ENCODE measurements around the gene RNF34. TPM values are rescaled to one million over a fixed set of nuclear protein-coding genes. Genes with fewer than 3 reads are reported as not detected.

The RNF34 gene
- total and polyA plus RNA-seq, 2 experiments from 2014 or later, result 41.2 to 48.4 TPM

GRCh38 chr12:121452985-121453360 is 53.1 kb downstream of the RNF34 start:
- H3K27ac ChIP-seq, result no peak overlapping the region
- H3K36me3 ChIP-seq, result no peaks in the 10 kb centered on the region
- DNase-seq (ENCODE audit: low read depth in 1 of 2, low spot score in 1 of 2), result no peak
- no peak for TF ChIP-seq CTCF (IDR thresholded peaks at IDR 0.05; ENCODE audit: low read depth, low read length)
- H3K9me3 ChIP-seq (ENCODE audit: low read depth), result no peaks in the 10 kb centered on the region
- peaks cover 11% of the 10 kb centered on the region for H3K4me1 ChIP-seq (ENCODE audit: low read depth)
- no peaks in the 10 kb centered on the region for H3K27me3 ChIP-seq
- no peak overlapping the region for H3K4me3 ChIP-seq

GRCh38 chr12:121453629-121454028 is 53.7 kb downstream of the RNF34 start:
- Histone ChIP-seq H3K27me3 (no peaks in the 10 kb centered on the region), H3K9me3 (ENCODE audit: low read depth) (no peaks in the 10 kb centered on the region), H3K36me3 (no peaks in the 10 kb centered on the region), H3K27ac (no peak overlapping the region), H3K4me3 (no peak overlapping the region), H3K4me1 (ENCODE audit: low read depth) (peaks cover 11% of the 10 kb centered on the region)
- no peak for DNase-seq (ENCODE audit: low read depth in 1 of 2, low spot score in 1 of 2)
- no peak for TF ChIP-seq CTCF (IDR thresholded peaks at IDR 0.05; ENCODE audit: low read depth, low read length)

- DNase-seq (ENCODE audit: low read depth in 1 of 2, low spot score in 1 of 2), result no peak
- no peaks in the 10 kb centered on the region for H3K36me3 ChIP-seq
- H3K4me1 ChIP-seq (ENCODE audit: low read depth), result peaks cover 11% of the 10 kb centered on the region
- H3K9me3 ChIP-seq (ENCODE audit: low read depth), result no peaks in the 10 kb centered on the region
- TF ChIP-seq CTCF (IDR thresholded peaks at IDR 0.05; ENCODE audit: low read depth, low read length), result no peak
- H3K4me3 ChIP-seq, result no peak overlapping the region
- no peak overlapping the region for H3K27ac ChIP-seq
- no peaks in the 10 kb centered on the region for H3K27me3 ChIP-seq
Observed at GRCh38 chr12:121454921-121455320, 55.0 kb downstream of the RNF34 start.

GRCh38 chr12:121455766-121456420 is 56.0 kb downstream of the RNF34 start:
- H3K27me3 ChIP-seq, result no peaks in the 10 kb centered on the region
- no peak for DNase-seq (ENCODE audit: low read depth in 1 of 2, low spot score in 1 of 2)
- H3K9me3 ChIP-seq (ENCODE audit: low read depth), result no peaks in the 10 kb centered on the region
- peaks cover 11% of the 10 kb centered on the region for H3K4me1 ChIP-seq (ENCODE audit: low read depth)
- H3K36me3 ChIP-seq, result no peaks in the 10 kb centered on the region
- no peak for TF ChIP-seq CTCF (IDR thresholded peaks at IDR 0.05; ENCODE audit: low read depth, low read length)
- H3K27ac ChIP-seq, result no peak overlapping the region
- H3K4me3 ChIP-seq, result no peak overlapping the region

GRCh38 chr12:121456551-121456950 is 56.6 kb downstream of the RNF34 start:
- Histone ChIP-seq H3K9me3 (ENCODE audit: low read depth) (no peaks in the 10 kb centered on the region), H3K4me1 (ENCODE audit: low read depth) (peaks cover 11% of the 10 kb centered on the region), H3K4me3 (no peak overlapping the region), H3K27ac (no peak overlapping the region), H3K27me3 (no peaks in the 10 kb centered on the region), H3K36me3 (no peaks in the 10 kb centered on the region)
- no peak for TF ChIP-seq CTCF (IDR thresholded peaks at IDR 0.05; ENCODE audit: low read depth, low read length)
- DNase-seq (ENCODE audit: low read depth in 1 of 2, low spot score in 1 of 2), result no peak

Data from cardiac muscle cell (in vitro differentiated cells and primary cell).